COLO668 (cell line): ENCODE results near the gene MTM1.
A peak's percentile ranks its signal among the peaks of the same experiment; 100 is the strongest.

ENCODE experiments used
- DNase-seq: peaks from one replicate; lab custom pipeline; 2025; ENCODE audit not compliant: unreplicated experiment; lab: John Stamatoyannopoulos, UW

The MTM1 gene

GRCh38 chrX:150655788-150656187, 87.4 kb downstream of the MTM1 start:
- no peak for DNase-seq

GRCh38 chrX:150663073-150663472, 94.7 kb downstream of the MTM1 start:
- no peak for DNase-seq

- DNase-seq: peak; percentile 11
These were observed 95.9 kb downstream of the MTM1 start for GRCh38 chrX:150664290-150664689.

GRCh38 chrX:150676221-150676620, 107.8 kb downstream of the MTM1 start:
- no peak for DNase-seq

GRCh38 chrX:150680974-150681373, 112.6 kb downstream of the MTM1 start:
- peak; percentile 8 for DNase-seq

GRCh38 chrX:150683112-150683511, 114.7 kb downstream of the MTM1 start:
- no peak for DNase-seq

GRCh38 chrX:150683536-150684146, 115.2 kb downstream of the MTM1 start:
- peak; percentile 37 for DNase-seq

- DNase-seq: no peak
These were observed 120.6 kb downstream of the MTM1 start for GRCh38 chrX:150688911-150689451.

- DNase-seq: no peak
These were observed 121.7 kb downstream of the MTM1 start for GRCh38 chrX:150690126-150690525.

- DNase-seq: no peak
These were observed 123.9 kb downstream of the MTM1 start for GRCh38 chrX:150692296-150692695.

GRCh38 chrX:150692831-150693724, 124.7 kb downstream of the MTM1 start, which contains the start of gene MTMR1:
Gene MTMR1 (plus strand): TSS chrX:150693396. CDS start chrX:150693531, 135 bp downstream.
- peak; percentile 81 for DNase-seq

- DNase-seq: peak; percentile 95
These were observed 125.5 kb downstream of the MTM1 start for GRCh38 chrX:150693725-150694574.

- peak; percentile 22 for DNase-seq
These were observed 126.5 kb downstream of the MTM1 start for GRCh38 chrX:150694738-150695410.

- no peak for DNase-seq
These were observed 127.9 kb downstream of the MTM1 start for GRCh38 chrX:150696331-150696730.

GRCh38 chrX:150696866-150697265, 128.4 kb downstream of the MTM1 start:
- DNase-seq: no peak

GRCh38 chrX:150697641-150698040, 129.2 kb downstream of the MTM1 start:
- no peak for DNase-seq

- DNase-seq: no peak
These were observed 130.6 kb downstream of the MTM1 start for GRCh38 chrX:150698981-150699380.

GRCh38 chrX:150700107-150700506, 131.7 kb downstream of the MTM1 start:
- no peak for DNase-seq

GRCh38 chrX:150701377-150701776, 133.0 kb downstream of the MTM1 start:
- no peak for DNase-seq

GRCh38 chrX:150702966-150703694, 134.7 kb downstream of the MTM1 start:
- no peak for DNase-seq
